COLO668 (cell line): Measurements from ENCODE around the gene PROCR.
"Not testable (repeated sequence)": the region's sequence is repeated elsewhere in the genome, so short reads cannot be mapped to it uniquely, and the experiment has no call there.

Source experiments
- DNase-seq: peaks from one replicate; lab custom pipeline; 2025; ENCODE audit not compliant: unreplicated experiment; lab: John Stamatoyannopoulos, UW

The PROCR gene

GRCh38 chr20:35192118-35192872 is 20.4 kb downstream of the PROCR start:
- no peak for DNase-seq

- not testable (repeated sequence) for DNase-seq
These were observed 21.3 kb downstream of the PROCR start for GRCh38 chr20:35193031-35193791.

- DNase-seq = no peak
These were observed 24.4 kb downstream of the PROCR start for GRCh38 chr20:35196313-35196712.

- DNase-seq = no peak
These were observed 27.9 kb downstream of the PROCR start for GRCh38 chr20:35199740-35200139.

- no peak for DNase-seq
These were observed 28.4 kb downstream of the PROCR start for GRCh38 chr20:35200267-35200666.

GRCh38 chr20:35201467-35201866 is 29.6 kb downstream of the PROCR start:
- DNase-seq = not testable (repeated sequence)

- no peak for DNase-seq
These were observed 34.9 kb downstream of the PROCR start for GRCh38 chr20:35206802-35207201.

GRCh38 chr20:35207950-35208611 is 36.2 kb downstream of the PROCR start:
- peak; percentile 83 for DNase-seq

- no peak for DNase-seq
These were observed 43.4 kb downstream of the PROCR start for GRCh38 chr20:35215066-35215956.

- DNase-seq = no peak
These were observed 44.7 kb downstream of the PROCR start for GRCh38 chr20:35216541-35216940.

GRCh38 chr20:35223941-35224340 is 52.1 kb downstream of the PROCR start:
- no peak for DNase-seq

- no peak for DNase-seq
These were observed 52.7 kb downstream of the PROCR start for GRCh38 chr20:35224536-35224935.

- DNase-seq = no peak
These were observed 53.6 kb downstream of the PROCR start for GRCh38 chr20:35225319-35226125.

GRCh38 chr20:35226126-35226883 is 54.4 kb downstream of the PROCR start, which contains the start of gene MMP24:
TSS of gene MMP24 (plus strand) at chr20:35226690. CDS start at chr20:35226739, 49 bp downstream.
- no peak for DNase-seq
